Thyroid gland (tissue), 4 donors: ENCODE measurements around the gene AMIGO3. TPM values are rescaled to one million over a fixed set of nuclear protein-coding genes. Genes with fewer than 3 reads are reported as not detected.

Source experiments
- DNase-seq, 2 donors: peaks; one replicate each; pipeline ENCODE4 v3.0.0-alpha.2; 2019
- H3K27ac ChIP-seq, 3 donors: fragments of 200-600 bp; sonication (generic); 1 replicate in 2 of 3; 2 replicates in 1 of 3; pipeline ENCODE4 v1.5.1; 2016 to 2019; ENCODE audit warnings: mild to moderate bottlenecking in 1 of 3, moderate library complexity in 1 of 3
- H3K27me3 ChIP-seq: fragments of 200-600 bp; sonication (generic); one replicate; pipeline ENCODE4 v1.5.1; 2019
- H3K36me3 ChIP-seq, 2 donors: fragments of 200-600 bp; sonication (generic); one replicate each; pipeline ENCODE4 v1.5.1; 2016 to 2019
- H3K4me1 ChIP-seq, 2 donors: fragments of 200-600 bp; sonication (generic); one replicate each; pipeline ENCODE4 v1.5.1; 2017 to 2019
- H3K4me3 ChIP-seq, 3 donors: fragments of 200-600 bp; sonication (generic); replicated peaks in 1 of 3; 1 replicate in 2 of 3; 2 replicates in 1 of 3; pipeline ENCODE4 v1.5.1; 2016; ENCODE audit warnings: mild to moderate bottlenecking in 1 of 3
- H3K9me3 ChIP-seq: fragments of 200-600 bp; sonication (generic); one replicate; pipeline ENCODE4 v1.5.1; 2017
- POLR2A ChIP-seq, 2 donors: fragments of 450-650 bp; IDR thresholded peaks; one replicate each; pipeline ENCODE4 v1.6.1; 2017; ENCODE audit warnings: antibody characterized with exemption in 2 of 2, mild to moderate bottlenecking in 2 of 2, moderate library complexity in 1 of 2
- WGBS, 2 donors: methylation state at CpG; one replicate each; pipeline ENCODE4 v1.1.5; 2017; 5-methylcytosine and 5-hydroxymethylcytosine counted together
- intact Hi-C: fragments of 100-400 bp; cut with DNase I; formaldehyde crosslinking; loops from one replicate; pipeline ENCODE4 v1.15.1; 2023
- total RNA-seq, 4 donors: library from RNA; depleted of rRNA; stranded (reverse); fragments of >200 nt; gene quantifications; one replicate each; pipeline ENCODE4 v1.2.3, GENCODE V29; 2016
- TF ChIP-seq, protein P1 (sequence below), 6 experiments: fragments of 200-600 bp in 3 of 6; fragments of 450-650 bp in 3 of 6; sonication (generic) in 3 of 6; IDR thresholded peaks; one replicate each; pipeline ENCODE4 v1.5.1; 2016 to 2019; ENCODE audit warnings: antibody characterized with exemption in 6 of 6, mild to moderate bottlenecking in 2 of 6, inconsistent platforms in 1 of 6, moderate library complexity in 1 of 6

The AMIGO3 gene
- total RNA-seq, 4 donors from 2014 or later: 0.40 to 2.8 (median 1.0) TPM

DNA sequence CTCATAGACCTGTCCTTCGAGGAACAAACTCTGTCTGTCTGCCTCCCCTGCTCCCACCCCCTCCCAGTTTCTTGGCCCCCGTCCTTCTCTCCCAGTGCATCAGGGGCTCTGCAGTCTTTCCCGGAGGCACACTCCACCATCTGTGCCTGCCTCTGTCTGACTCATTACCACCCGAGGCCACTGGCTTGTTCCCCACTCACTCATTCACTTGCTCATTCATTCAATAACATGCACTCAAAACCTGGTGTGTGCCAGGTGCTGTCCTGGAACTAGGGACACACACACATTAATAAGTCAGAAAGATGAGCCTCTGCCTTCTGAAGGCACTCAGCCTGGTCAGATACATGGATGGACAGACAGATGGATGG is 12.4 kb downstream of the AMIGO3 start:
- 77 to 91% methylated on average over 4 of the region's 4 CpGs for WGBS, 2 donors
- H3K4me3 ChIP-seq: no peak overlapping the region
- DNase-seq: no peak
- H3K27ac ChIP-seq: no peak overlapping the region
- intact Hi-C loops: loop anchor here (5.0 to 10.0 kb wide), 2 partner anchors 135 to 198 kb away; partner anchors contain the start of gene MST1R
- H3K36me3 ChIP-seq: peaks cover 12 to 18% of the 10 kb centered on the region in 2 donors
- H3K9me3 ChIP-seq: no peaks in the 10 kb centered on the region
- TF ChIP-seq POLR2A (IDR thresholded peaks at IDR 0.05): no peak
- H3K27me3 ChIP-seq: no peaks in the 10 kb centered on the region
- no peaks in the 10 kb centered on the region for H3K4me1 ChIP-seq

DNA sequence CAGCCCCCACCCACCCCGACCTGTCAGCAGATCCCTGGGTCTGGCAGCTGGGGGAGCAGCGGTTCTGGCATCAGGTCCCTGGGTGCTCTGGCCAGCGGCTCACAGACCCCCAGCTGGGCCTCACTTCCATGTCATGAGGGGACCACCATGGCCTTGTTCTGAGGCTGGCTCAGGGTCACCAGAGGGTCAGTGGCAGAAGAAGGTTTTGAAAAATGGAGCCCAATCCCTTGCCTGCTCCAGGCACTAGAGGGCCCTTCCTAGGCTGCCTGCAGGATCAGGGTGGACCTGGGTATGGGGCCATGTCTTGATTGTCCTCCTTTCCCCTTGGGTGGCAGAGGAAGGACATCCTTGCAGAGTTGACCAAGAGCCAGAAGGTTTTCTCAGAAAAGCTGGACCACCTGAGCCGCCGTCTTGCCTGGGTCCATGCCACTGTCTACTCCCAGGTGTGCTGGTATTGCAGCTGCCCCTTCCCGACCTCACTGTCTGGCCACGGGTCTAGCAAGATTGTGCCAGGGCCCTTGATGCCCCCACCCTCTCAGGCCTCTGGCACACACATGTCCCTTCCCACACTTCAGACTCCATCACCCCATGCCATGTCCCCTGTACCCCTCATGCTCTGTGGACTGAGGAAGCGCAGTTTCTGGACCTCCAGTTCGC is 12.9 kb downstream of the AMIGO3 start:
- H3K4me3 ChIP-seq: no peak overlapping the region
- H3K9me3 ChIP-seq: no peaks in the 10 kb centered on the region
- no peaks in the 10 kb centered on the region for H3K4me1 ChIP-seq
- 92 to 94% methylated on average over 6 to 9 of the region's 9 CpGs for WGBS, 2 donors
- DNase-seq: no peak
- H3K27me3 ChIP-seq: no peaks in the 10 kb centered on the region
- peaks cover 12 to 23% of the 10 kb centered on the region in 2 donors for H3K36me3 ChIP-seq
- no peak for TF ChIP-seq POLR2A (IDR thresholded peaks at IDR 0.05)
- TF ChIP-seq, protein P1, sequence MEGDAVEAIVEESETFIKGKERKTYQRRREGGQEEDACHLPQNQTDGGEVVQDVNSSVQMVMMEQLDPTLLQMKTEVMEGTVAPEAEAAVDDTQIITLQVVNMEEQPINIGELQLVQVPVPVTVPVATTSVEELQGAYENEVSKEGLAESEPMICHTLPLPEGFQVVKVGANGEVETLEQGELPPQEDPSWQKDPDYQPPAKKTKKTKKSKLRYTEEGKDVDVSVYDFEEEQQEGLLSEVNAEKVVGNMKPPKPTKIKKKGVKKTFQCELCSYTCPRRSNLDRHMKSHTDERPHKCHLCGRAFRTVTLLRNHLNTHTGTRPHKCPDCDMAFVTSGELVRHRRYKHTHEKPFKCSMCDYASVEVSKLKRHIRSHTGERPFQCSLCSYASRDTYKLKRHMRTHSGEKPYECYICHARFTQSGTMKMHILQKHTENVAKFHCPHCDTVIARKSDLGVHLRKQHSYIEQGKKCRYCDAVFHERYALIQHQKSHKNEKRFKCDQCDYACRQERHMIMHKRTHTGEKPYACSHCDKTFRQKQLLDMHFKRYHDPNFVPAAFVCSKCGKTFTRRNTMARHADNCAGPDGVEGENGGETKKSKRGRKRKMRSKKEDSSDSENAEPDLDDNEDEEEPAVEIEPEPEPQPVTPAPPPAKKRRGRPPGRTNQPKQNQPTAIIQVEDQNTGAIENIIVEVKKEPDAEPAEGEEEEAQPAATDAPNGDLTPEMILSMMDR (IDR thresholded peaks at IDR 0.05): no peak
- intact Hi-C loops: loop anchor here (5.0 to 10.0 kb wide), 2 partner anchors 136 to 198 kb away; partner anchors contain the start of gene MST1R
- H3K27ac ChIP-seq: no peak overlapping the region

DNA sequence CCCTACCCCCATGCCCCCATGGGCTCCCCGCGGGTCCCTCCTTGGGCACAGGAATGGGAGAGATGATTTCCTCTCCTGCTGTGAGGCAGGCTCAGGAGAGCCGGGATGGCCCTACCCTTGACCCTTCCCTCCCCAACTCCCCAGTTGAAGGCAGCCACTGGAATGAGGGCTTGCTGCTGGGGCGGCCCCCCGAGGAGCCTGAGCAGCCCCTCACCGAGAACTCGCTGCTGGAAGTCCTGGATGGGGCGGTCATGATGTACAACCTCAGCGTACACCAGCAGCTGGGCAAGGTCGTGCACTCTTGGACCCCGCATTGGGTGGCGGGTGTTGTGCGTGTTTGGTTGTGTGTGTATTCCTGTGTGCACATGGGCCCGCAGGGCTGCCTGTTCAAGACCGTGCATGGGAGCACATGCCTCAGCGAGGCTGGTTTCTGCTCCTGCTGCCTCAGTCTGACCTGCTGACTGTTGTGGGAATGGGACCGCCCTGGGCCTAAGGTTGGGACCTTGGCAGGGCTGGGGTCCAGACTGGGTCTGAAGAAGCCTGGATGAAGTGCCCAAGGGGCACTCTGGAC is 14.0 kb downstream of the AMIGO3 start:
- Histone ChIP-seq H3K4me1 (no peaks in the 10 kb centered on the region), H3K36me3 (peaks cover 12 to 27% of the 10 kb centered on the region in 2 donors), H3K9me3 (no peaks in the 10 kb centered on the region), H3K27ac (no peak overlapping the region), H3K27me3 (no peaks in the 10 kb centered on the region), H3K4me3 (no peak overlapping the region)
- 90% methylated on average over 13 of the region's 17 CpGs; no CpG with 5 or more reads in 1 of the 2 donors for WGBS, 2 donors
- DNase-seq: no peak
- TF ChIP-seq, protein P1 (IDR thresholded peaks at IDR 0.05): no peak
- TF ChIP-seq POLR2A (IDR thresholded peaks at IDR 0.05): no peak
- intact Hi-C loops: loop anchor here (5.0 to 10.0 kb wide), 2 partner anchors 137 to 199 kb away; partner anchors contain the start of gene MST1R

DNA sequence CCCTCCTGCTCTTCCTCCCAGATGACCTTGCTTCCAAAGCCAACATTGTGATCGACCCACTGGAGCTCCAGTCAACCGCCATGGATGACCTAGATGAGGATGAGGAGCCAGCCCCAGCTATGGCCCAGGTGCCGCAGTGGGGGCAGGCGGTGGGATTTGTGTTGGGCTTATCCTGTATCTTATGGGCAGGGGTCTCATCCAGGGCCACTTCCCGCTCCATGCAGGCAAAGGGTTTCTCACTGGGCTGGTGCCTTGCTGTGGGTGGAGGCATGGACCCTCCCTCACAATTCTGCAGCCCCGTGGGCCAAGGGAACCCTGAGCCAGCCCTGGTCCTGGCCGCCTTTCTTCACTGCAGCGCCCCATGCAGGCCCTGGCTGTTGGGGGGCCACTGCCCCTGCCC is 14.9 kb downstream of the AMIGO3 start:
- 95 to 97% methylated on average over 5 to 7 of the region's 8 CpGs for WGBS, 2 donors
- no peak overlapping the region for H3K27ac ChIP-seq
- no peaks in the 10 kb centered on the region for H3K9me3 ChIP-seq
- H3K36me3 ChIP-seq: peaks cover 12 to 32% of the 10 kb centered on the region in 2 donors
- intact Hi-C loops: loop anchor here (5.0 to 10.0 kb wide), 2 partner anchors 138 to 200 kb away; partner anchors contain the start of gene MST1R
- TF ChIP-seq, protein P1 (IDR thresholded peaks at IDR 0.05): no peak
- TF ChIP-seq POLR2A (IDR thresholded peaks at IDR 0.05): no peak
- no peak overlapping the region for H3K4me3 ChIP-seq
- no peak for DNase-seq
- no peaks in the 10 kb centered on the region for H3K27me3 ChIP-seq
- H3K4me1 ChIP-seq: no peaks in the 10 kb centered on the region

DNA sequence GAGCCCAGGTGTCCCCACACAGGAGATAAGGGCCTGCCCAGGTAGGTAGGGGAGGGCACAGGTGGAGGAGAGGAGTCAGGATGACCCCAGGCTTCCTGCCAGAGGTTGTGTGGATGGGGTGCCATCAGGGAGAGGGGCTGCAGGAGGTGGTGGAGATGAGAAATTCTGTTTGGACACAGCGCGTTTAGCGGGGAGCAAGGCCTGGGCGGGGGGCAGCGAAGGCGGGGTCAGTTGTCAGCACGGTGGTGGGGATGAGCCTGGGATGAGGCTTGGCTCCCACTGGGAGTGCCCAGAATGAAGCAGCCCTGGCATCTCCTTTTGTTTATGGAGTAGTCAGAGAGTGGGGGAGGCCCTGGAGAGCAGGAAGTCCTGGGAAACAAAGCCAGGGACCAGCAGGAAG is 15.5 kb downstream of the AMIGO3 start:
- Histone ChIP-seq H3K9me3 (no peaks in the 10 kb centered on the region), H3K36me3 (peaks cover 12 to 32% of the 10 kb centered on the region in 2 donors), H3K4me3 (no peak overlapping the region), H3K27ac (no peak overlapping the region), H3K27me3 (no peaks in the 10 kb centered on the region), H3K4me1 (no peaks in the 10 kb centered on the region)
- WGBS, 2 donors: 92 to 97% methylated on average over 7 of the region's 7 CpGs
- no peak for TF ChIP-seq POLR2A (IDR thresholded peaks at IDR 0.05)
- TF ChIP-seq, protein P1 (IDR thresholded peaks at IDR 0.05): no peak
- no peak for DNase-seq
- intact Hi-C loops: loop anchor here (10.0 kb wide), 1 partner anchor 201 kb away; the partner anchor contains the start of gene MST1R
